Activated naive CD4-positive, alpha-beta T cell treated with anti-CD3 and anti-CD28 coated beads for 36 hours (primary cell): ENCODE results near the gene RYR1. TPM values are rescaled to one million over a fixed set of nuclear protein-coding genes. Genes with fewer than 3 reads are reported as not detected.
"Not testable (repeated sequence)": the region's sequence is repeated elsewhere in the genome, so short reads cannot be mapped to it uniquely, and the experiment has no call there.

Experiments used
- CTCF ChIA-PET: fragments of 350-600 bp; sonication (Branson Sonifier 250); formaldehyde crosslinking; loops from one replicate; lab custom pipeline; 2021; ENCODE audit warnings: antibody characterized with exemption; lab: Charles Lee
- DNase-seq: peaks from one replicate; pipeline ENCODE4 v3.0.0-alpha.2; 2020
- H3K27ac Mint-ChIP-seq: one replicate; pipeline ENCODE4 v1.8.0; 2021; ENCODE audit warnings: mild to moderate bottlenecking, mixed read lengths
- H3K27me3 Mint-ChIP-seq: one replicate; pipeline ENCODE4 v1.8.0; 2021; ENCODE audit warnings: low read depth, mixed read lengths
- H3K36me3 Mint-ChIP-seq: one replicate; pipeline ENCODE4 v1.8.0; 2021; ENCODE audit warnings: low read depth, mixed read lengths
- H3K4me1 Mint-ChIP-seq: one replicate; pipeline ENCODE4 v1.8.0; 2021; ENCODE audit warnings: low read depth, mixed read lengths
- H3K4me3 Mint-ChIP-seq: one replicate; pipeline ENCODE4 v1.8.0; 2021; ENCODE audit warnings: mild to moderate bottlenecking, moderate library complexity, mixed read lengths
- H3K9me3 Mint-ChIP-seq: one replicate; pipeline ENCODE4 v1.8.0; 2021; ENCODE audit warnings: mixed read lengths
- intact Hi-C: fragments of 100-400 bp; cut with micrococcal nuclease; formaldehyde crosslinking; loops from one replicate; pipeline ENCODE4 v1.15.1; 2023
- total RNA-seq, 2 experiments: library from RNA; stranded (reverse); gene quantifications; one replicate each; pipeline ENCODE4 v1.2.3, GENCODE V29; 2021

Gene RYR1
- total RNA-seq, 2 experiments from 2014 or later, result 0.96 to 1.6 TPM

DNA sequence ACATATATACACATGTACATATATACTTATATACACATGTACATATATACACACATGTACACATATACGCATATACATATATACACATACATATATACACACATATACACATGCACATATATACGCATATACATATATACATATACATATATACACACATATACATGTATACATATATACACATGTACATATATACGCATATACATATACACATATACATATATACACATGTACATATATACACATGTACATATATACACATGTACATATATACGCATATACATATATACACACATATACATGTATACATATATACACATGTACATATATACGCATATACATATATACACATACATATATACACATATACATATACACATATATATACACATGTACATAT lies 169.4 kb downstream of the RYR1 start:
- H3K27me3 Mint-ChIP-seq, CTCF ChIA-PET, intact Hi-C loops, H3K4me3 Mint-ChIP-seq, H3K4me1 Mint-ChIP-seq, H3K27ac Mint-ChIP-seq, H3K9me3 Mint-ChIP-seq, DNase-seq: not testable (repeated sequence)
- H3K36me3 Mint-ChIP-seq, result peaks cover 24% of the 10 kb centered on the region

DNA sequence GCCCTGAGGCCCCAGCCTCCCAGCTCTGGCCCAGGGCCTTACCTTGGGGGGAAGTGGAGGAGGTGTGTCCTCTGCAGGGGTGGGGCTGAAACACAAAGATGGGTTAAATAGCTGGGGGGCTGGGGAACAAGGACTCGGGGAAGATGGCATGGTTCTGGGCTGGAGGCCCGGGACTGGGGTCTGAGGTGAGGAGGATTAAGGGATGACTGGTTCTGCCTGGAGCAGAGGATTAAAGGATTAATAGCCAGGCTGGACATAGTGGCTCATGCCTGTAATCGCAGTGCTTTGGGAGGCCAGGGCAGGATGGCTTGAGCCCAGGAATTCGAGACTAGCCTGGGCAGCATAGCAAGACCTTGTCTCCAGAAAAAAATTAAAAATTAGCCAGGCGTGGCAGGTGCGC lies 172.6 kb downstream of the RYR1 start:
- H3K9me3 Mint-ChIP-seq, result no peaks in the 10 kb centered on the region
- no peak overlapping the region for H3K4me3 Mint-ChIP-seq
- H3K4me1 Mint-ChIP-seq, result no peaks in the 10 kb centered on the region
- peaks cover 29% of the 10 kb centered on the region for H3K36me3 Mint-ChIP-seq
- intact Hi-C loops, result no loop called here
- no peak for DNase-seq
- H3K27me3 Mint-ChIP-seq, result no peaks in the 10 kb centered on the region
- no peak overlapping the region for H3K27ac Mint-ChIP-seq
- CTCF ChIA-PET, result no interaction called here

- intact Hi-C loops, result loop anchor here (10.0 kb wide), 1 partner anchor 709 kb away; the partner anchor contains the start of genes SIPA1L3 and WDR87
- DNase-seq, result no peak
- Mint-ChIP-seq H3K27me3 (no peaks in the 10 kb centered on the region), H3K4me3 (no peak overlapping the region), H3K27ac (no peak overlapping the region), H3K9me3 (no peaks in the 10 kb centered on the region), H3K36me3 (peaks cover 44% of the 10 kb centered on the region), H3K4me1 (peaks cover 40% of the 10 kb centered on the region)
- CTCF ChIA-PET, result interaction anchor here (1.1 to 1.6 kb wide), 2 partner anchors 101 to 317 kb away, joined by 3 read pairs; partner anchors contain the start of gene MRPS12
Observed at GRCh38 chr19:38614289-38614688, 180.8 kb downstream of the RYR1 start.

DNA sequence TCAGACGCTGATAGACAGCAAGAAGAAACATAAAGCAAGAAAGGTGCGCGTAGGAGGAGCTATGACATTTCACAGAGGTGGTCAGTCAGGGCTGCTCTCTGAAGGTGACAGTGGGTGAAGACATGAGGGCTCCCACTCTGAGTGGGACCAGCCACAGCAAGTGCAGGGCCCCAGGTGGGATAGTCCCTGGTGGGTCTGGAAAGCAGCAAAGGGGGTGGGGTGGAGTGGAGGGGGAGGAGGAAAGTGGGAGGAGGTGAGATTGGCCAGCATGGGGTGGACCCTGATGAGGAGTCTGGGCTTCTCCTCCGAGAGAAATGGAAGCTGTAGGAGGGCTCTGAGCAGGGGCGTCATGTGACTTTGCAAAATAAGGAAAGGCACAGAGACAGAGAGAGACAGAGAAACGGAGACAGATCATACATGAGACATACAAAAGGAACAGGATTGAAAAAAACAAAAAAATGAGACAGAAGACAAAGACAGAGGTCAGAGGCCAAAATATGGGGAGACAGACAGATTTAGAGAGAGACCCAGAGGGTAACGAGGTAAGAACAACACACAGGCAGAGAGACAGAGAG lies 181.6 kb downstream of the RYR1 start:
- Mint-ChIP-seq H3K4me3 (peak overlapping the region; percentile 38), H3K36me3 (peaks cover 45% of the 10 kb centered on the region), H3K27ac (no peak overlapping the region), H3K4me1 (peaks cover 46% of the 10 kb centered on the region), H3K9me3 (no peaks in the 10 kb centered on the region), H3K27me3 (no peaks in the 10 kb centered on the region)
- CTCF ChIA-PET, result no interaction called here
- intact Hi-C loops, result loop anchor here (5.0 to 10.0 kb wide), 4 partner anchors 58 to 710 kb away; partner anchors contain the start of genes KCNK6, RASGRP4, SIPA1L3 and WDR87
- no peak for DNase-seq

- no peaks in the 10 kb centered on the region for H3K9me3 Mint-ChIP-seq
- H3K27me3 Mint-ChIP-seq, result no peaks in the 10 kb centered on the region
- H3K4me1 Mint-ChIP-seq, result peaks cover 51% of the 10 kb centered on the region
- peak overlapping the region; percentile 91 for H3K27ac Mint-ChIP-seq
- CTCF ChIA-PET, result no interaction called here
- H3K4me3 Mint-ChIP-seq, result peak overlapping the region; percentile 100
- DNase-seq, result no peak
- H3K36me3 Mint-ChIP-seq, result peaks cover 43% of the 10 kb centered on the region
- intact Hi-C loops, result loop anchor here (5.0 to 10.0 kb wide), 4 partner anchors 59 to 711 kb away; partner anchors contain the start of genes KCNK6, RASGRP4, SIPA1L3 and WDR87
Observed at GRCh38 chr19:38616265-38616664, 182.8 kb downstream of the RYR1 start.

DNA sequence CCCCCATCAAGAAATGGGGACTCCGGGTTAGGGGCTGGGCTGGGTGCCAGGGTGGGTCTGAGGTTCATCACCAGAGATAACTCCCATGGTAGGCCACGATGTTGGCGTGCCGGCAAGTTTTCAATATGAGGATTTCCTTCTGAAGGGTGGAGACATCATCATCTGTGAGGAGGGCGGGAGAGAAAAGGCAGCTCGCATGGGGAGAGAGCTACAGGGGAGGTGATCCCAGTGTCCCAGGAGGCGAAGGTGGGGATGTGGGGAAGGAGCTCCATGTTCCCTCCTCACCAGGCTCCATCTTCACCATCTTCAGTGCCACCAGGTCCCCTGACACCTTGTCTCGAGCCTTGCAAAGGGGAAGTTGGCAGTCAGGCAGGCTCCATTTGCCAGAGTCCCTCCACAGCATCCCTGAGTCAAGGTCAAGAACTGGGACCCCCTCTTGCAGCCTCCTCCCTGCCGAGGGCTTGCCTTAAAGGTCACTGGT lies 183.8 kb downstream of the RYR1 start:
- DNase-seq, result peak; percentile 49
- CTCF ChIA-PET, result interaction anchor here (1.0 to 5.9 kb wide), 4 partner anchors 18 to 214 kb away, joined by 4 to 42 read pairs (median 8); partner anchors contain the start of gene FAM98C
- Mint-ChIP-seq H3K4me3 (peak overlapping the region; percentile 100), H3K27me3 (no peaks in the 10 kb centered on the region), H3K36me3 (peaks cover 47% of the 10 kb centered on the region), H3K27ac (peak overlapping the region; percentile 91), H3K9me3 (no peaks in the 10 kb centered on the region), H3K4me1 (peaks cover 54% of the 10 kb centered on the region)
- intact Hi-C loops, result loop anchor here (5.0 to 10.0 kb wide), 4 partner anchors 60 to 713 kb away; partner anchors contain the start of genes KCNK6, RASGRP4, SIPA1L3 and WDR87

DNA sequence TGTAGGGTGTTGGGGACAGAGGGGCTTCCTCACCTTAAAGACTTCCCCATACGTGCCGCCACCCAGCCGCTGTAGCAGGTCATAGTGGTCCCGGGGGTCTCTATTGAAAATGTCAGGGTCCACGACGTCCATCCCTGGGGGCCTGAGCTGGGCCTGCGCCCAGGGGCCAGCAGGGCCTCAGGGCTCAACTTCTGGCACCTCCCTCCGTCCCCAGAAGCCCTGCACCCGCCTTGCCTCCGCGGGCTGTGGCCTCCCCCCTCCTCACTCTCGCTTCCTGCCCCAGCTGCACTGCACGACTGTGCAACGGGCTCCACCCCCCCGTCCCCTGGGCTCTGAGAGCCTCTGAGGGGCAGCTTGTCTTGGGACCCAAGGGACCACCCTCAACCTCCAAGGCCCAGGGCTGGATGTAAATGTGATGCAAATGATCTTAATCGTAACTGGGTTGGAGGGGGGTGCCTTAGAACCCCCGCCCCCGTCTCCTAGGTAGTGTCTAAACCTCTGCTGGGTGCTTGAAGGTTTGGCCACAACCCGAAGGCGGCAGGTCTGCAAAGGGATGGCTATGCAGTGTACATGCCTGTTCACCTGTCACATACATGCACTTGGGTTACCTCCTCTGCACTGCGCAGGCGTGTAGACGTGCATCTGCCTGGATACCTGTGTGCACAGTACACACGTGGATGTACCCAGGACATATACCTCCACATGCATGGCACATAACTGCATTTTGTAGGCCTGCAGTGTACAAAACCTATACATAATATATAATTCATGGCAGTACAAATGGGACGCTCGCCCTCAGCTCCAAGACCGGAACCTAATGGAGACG lies 184.5 kb downstream of the RYR1 start, which contains the start of gene MAP4K1:
Gene MAP4K1 (minus strand): TSS at position 190 of the 826 bp plus-strand sequence. CDS start 58 bp downstream, at position 132.
- CTCF ChIA-PET, result interaction anchor here (1.0 to 5.9 kb wide), 6 partner anchors 17 to 215 kb away, joined by 3 to 42 read pairs (median 4); partner anchors contain the start of gene FAM98C
- peaks cover 49% of the 10 kb centered on the region for H3K4me1 Mint-ChIP-seq

DNA sequence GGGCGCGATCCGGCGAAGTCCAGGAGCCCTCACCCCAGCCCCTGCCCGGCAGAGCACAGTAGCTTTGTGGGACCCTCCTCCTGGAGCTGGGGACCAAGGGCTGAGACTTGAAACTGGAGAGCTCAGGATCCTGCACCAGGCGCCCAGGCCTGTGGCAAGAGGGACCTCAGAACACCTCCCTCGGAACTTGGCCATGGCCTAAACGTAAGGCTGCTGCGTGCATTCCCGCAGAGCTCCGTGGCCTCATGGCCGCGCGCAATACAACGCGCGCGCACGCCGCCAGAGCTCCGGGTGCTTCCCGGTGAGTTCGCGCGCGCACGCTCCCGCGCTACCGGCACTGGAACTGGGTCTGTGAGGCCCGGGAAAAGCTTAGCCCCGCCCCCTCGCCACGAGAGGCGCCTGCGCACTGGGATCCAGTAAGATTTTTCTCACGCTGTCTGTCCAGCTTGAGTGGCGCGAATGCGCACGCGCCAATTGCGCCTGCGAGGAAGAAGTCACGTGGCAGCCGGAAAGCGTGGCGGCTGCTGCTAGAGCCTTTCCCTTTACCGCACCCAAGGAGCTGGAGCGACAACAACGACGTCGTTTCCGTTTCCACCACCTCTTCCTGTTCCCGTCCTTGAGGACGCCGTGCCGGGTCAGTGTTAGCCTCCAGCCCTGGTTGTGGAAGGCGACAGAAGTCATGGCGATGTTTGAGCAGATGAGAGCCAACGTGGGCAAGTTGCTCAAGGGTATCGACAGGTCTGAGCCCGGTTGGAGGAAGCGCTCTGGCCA lies 185.3 kb downstream of the RYR1 start, which contains the start of gene EIF3K:
Gene EIF3K (plus strand): TSS at position 599 of the 771 bp plus-strand sequence. CDS start 81 bp downstream, at position 680.
- peaks cover 42% of the 10 kb centered on the region for H3K36me3 Mint-ChIP-seq
- intact Hi-C loops, result loop anchor here (1.0 to 10.0 kb wide), 15 partner anchors 19 to 714 kb away; partner anchors contain the start of genes ACTN4, KCNK6, MRPS12 and NFKBIB
- H3K4me3 Mint-ChIP-seq, result peak within 1 kb of the TSS; percentile 100
- peaks cover 45% of the 10 kb centered on the region for H3K4me1 Mint-ChIP-seq
- H3K9me3 Mint-ChIP-seq, result no peaks in the 10 kb centered on the region
- H3K27ac Mint-ChIP-seq, result peak within 1 kb of the TSS; percentile 91
- no peaks in the 10 kb centered on the region for H3K27me3 Mint-ChIP-seq
- CTCF ChIA-PET, result interaction anchor here (0.6 to 5.9 kb wide), 5 partner anchors 16 to 216 kb away, joined by 3 to 42 read pairs (median 3); partner anchors contain the start of gene FAM98C
- DNase-seq, result peak; percentile 99

More for the DNA sequence above, 184.5 kb downstream of the RYR1 start, which contains the start of gene MAP4K1:
- peaks cover 43% of the 10 kb centered on the region for H3K36me3 Mint-ChIP-seq
- intact Hi-C loops, result loop anchor here (1.0 to 10.0 kb wide), 12 partner anchors 29 to 713 kb away; partner anchors contain the start of genes ACTN4, KCNK6, MRPS12 and PSMD8
- H3K27ac Mint-ChIP-seq, result peak within 1 kb of the TSS; percentile 91
- H3K9me3 Mint-ChIP-seq, result no peaks in the 10 kb centered on the region
- peak within 1 kb of the TSS; percentile 100 for H3K4me3 Mint-ChIP-seq
- DNase-seq, result peak; percentile 84
- H3K27me3 Mint-ChIP-seq, result no peaks in the 10 kb centered on the region

GRCh38 chr19:38619361-38620174 lies 186.1 kb downstream of the RYR1 start:
- Mint-ChIP-seq H3K4me1 (peaks cover 39% of the 10 kb centered on the region), H3K36me3 (peaks cover 43% of the 10 kb centered on the region), H3K27me3 (no peaks in the 10 kb centered on the region), H3K4me3 (peak overlapping the region; percentile 100), H3K9me3 (no peaks in the 10 kb centered on the region), H3K27ac (peak overlapping the region; percentile 91)
- CTCF ChIA-PET, result interaction anchor here (0.6 to 5.9 kb wide), 5 partner anchors 16 to 216 kb away, joined by 3 to 42 read pairs (median 3); partner anchors contain the start of gene FAM98C
- intact Hi-C loops, result loop anchor here (1.0 to 10.0 kb wide), 9 partner anchors 18 to 715 kb away; partner anchors contain the start of genes KCNK6, NFKBIB, RASGRP4 and SIPA1L3
- no peak for DNase-seq

DNA sequence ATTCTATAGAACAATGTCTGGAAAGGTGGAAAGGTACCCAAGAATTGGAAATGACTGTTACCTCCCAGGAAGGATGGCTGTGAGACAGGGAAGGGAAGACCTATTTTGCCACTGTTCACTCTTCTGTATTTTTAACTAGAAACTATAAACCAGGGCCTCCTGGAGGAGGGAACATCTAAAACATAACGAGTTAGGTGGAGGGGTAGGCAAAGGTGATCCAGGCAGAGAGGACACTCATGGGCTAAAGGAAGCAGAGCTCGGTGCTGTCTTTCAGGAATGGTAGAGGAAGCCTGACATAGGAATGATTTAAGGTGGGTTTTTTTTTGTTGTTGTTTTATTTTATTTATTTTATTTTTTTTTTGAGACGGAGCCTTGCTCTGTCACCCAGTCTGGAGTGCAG lies 191.3 kb downstream of the RYR1 start:
- DNase-seq, result no peak
- H3K4me3 Mint-ChIP-seq, result no peak overlapping the region
- no peak overlapping the region for H3K27ac Mint-ChIP-seq
- H3K4me1 Mint-ChIP-seq, result peaks cover 11% of the 10 kb centered on the region
- H3K27me3 Mint-ChIP-seq, result no peaks in the 10 kb centered on the region
- CTCF ChIA-PET, result interaction anchor here (0.6 to 1.7 kb wide), 2 partner anchors 10 to 382 kb away, joined by 3 to 11 read pairs; no protein-coding TSS in a partner anchor
- peaks cover 41% of the 10 kb centered on the region for H3K36me3 Mint-ChIP-seq
- no peaks in the 10 kb centered on the region for H3K9me3 Mint-ChIP-seq
- intact Hi-C loops, result no loop called here
